HCT116 (cell line): ENCODE measurements around the gene IGFALS. TPM values are rescaled to one million over a fixed set of nuclear protein-coding genes. Genes with fewer than 3 reads are reported as not detected.

Experiments used
- ATAC-seq: fragments of 200-7000 bp; cut with Tn5 transposase; 2 replicates; pipeline ENCODE4 v1.9.1; 2020; ENCODE audit warnings: mild to moderate bottlenecking, moderate library complexity
- BruUV-seq: library from RNA; stranded (reverse); fragments of 400-500 nt; replicated peaks from 2 replicates; lab custom pipeline; 2021; lab: Mats Ljungman, UMichigan
- CTCF ChIA-PET: fragments of 300-600 bp; sonication (Branson Sonifier 250); formaldehyde crosslinking; loops from one replicate; lab custom pipeline; 2021; ENCODE audit warnings: antibody characterized with exemption; lab: Charles Lee
- POLR2A ChIA-PET: fragments of 300-600, 350-600 bp; sonication (Branson Sonifier 250); formaldehyde crosslinking; loops from one replicate; lab custom pipeline; 2021; ENCODE audit warnings: antibody characterized with exemption; lab: Charles Lee
- RAD21 ChIA-PET, 2 experiments: fragments of 300-600 bp; sonication (Branson Sonifier 250); formaldehyde crosslinking; loops; one replicate each; lab custom pipeline; 2023; ENCODE audit warnings: low total read pairs in 2 of 2; ENCODE audit not compliant: uncharacterized antibody in 2 of 2, unreplicated experiment in 2 of 2, low non-redundant PET in 1 of 2; lab: Charles Lee
- DNase-seq: peaks from one replicate; pipeline ENCODE4 v3.0.0-alpha.2; 2010; ENCODE audit warnings: low read depth, low spot score
- H2AFZ ChIP-seq: fragments of 200-600 bp; shearing (Covaris generic), sonication (generic); 2 replicates; pipeline ENCODE4 v1.6.1; 2017; ENCODE audit warnings: low read depth, mixed run types, mixed read lengths, antibody characterized with exemption, low read length; ENCODE audit not compliant: poor library complexity, severe bottlenecking
- H3K27ac ChIP-seq: 2 replicates; pipeline ENCODE4 v1.5.1; 2012; ENCODE audit warnings: low read depth, low read length
- H3K27me3 ChIP-seq: fragments of 200-600 bp; sonication (generic); 2 replicates; pipeline ENCODE4 v1.6.1; 2016; ENCODE audit warnings: mixed run types, low read length, mixed read lengths; ENCODE audit not compliant: insufficient read depth
- H3K36me3 ChIP-seq, 2 experiments: fragments of 200-500 bp in 1 of 2; fragments of 200-600 bp in 1 of 2; sonication (Bioruptor generic) in 1 of 2; sonication (generic) in 1 of 2; 2 replicates each; pipeline versions ENCODE4 v1.5.1 to v1.6.1; 2014 to 2016; ENCODE audit warnings: low read length in 2 of 2, inconsistent platforms in 1 of 2, mixed read lengths in 1 of 2, mixed run types in 1 of 2; ENCODE audit not compliant: insufficient read depth in 2 of 2, control insufficient read depth in 1 of 2
- H3K4me1 ChIP-seq, 2 experiments: fragments of 200-600 bp in 1 of 2; sonication (generic) in 1 of 2; 2 replicates each; pipeline versions ENCODE4 v1.5.1 to v1.6.1; 2012 to 2017; ENCODE audit warnings: low read length in 2 of 2, inconsistent platforms in 1 of 2, mild to moderate bottlenecking in 1 of 2, mixed read lengths in 1 of 2, mixed run types in 1 of 2, moderate library complexity in 1 of 2; ENCODE audit not compliant: insufficient read depth in 2 of 2, control insufficient read depth in 1 of 2
- H3K4me2 ChIP-seq: fragments of 200-600 bp; sonication (generic); 2 replicates; pipeline ENCODE4 v1.6.1; 2017; ENCODE audit warnings: mixed run types, low read length, mixed read lengths
- H3K4me3 ChIP-seq, 2 experiments: fragments of 200-600 bp in 1 of 2; sonication (generic) in 1 of 2; replicated peaks in 1 of 2; 2 replicates each; pipeline ENCODE4 v1.5.1; 2011 to 2016; ENCODE audit warnings: low read length in 2 of 2, control low read depth in 1 of 2, low read depth in 1 of 2, mild to moderate bottlenecking in 1 of 2, mixed read lengths in 1 of 2, mixed run types in 1 of 2
- H3K79me2 ChIP-seq: fragments of 200-600 bp; sonication (generic); 2 replicates; pipeline ENCODE4 v1.6.1; 2017; ENCODE audit warnings: mild to moderate bottlenecking, mixed run types, low read length, moderate library complexity, mixed read lengths; ENCODE audit not compliant: insufficient read depth
- H3K9ac ChIP-seq: fragments of 200-600 bp; sonication (generic); 2 replicates; pipeline ENCODE4 v1.6.1; 2016; ENCODE audit warnings: low read length, mixed read lengths
- H3K9me2 ChIP-seq: fragments of 200-600 bp; sonication (generic), shearing (Covaris generic); 2 replicates; pipeline ENCODE4 v1.6.1; 2017; ENCODE audit warnings: mixed run types, mild to moderate bottlenecking, moderate library complexity; ENCODE audit not compliant: insufficient read depth
- H3K9me3 ChIP-seq, 2 experiments: fragments of 200-500 bp in 1 of 2; fragments of 200-600 bp in 1 of 2; sonication (Bioruptor generic) in 1 of 2; sonication (generic) in 1 of 2; 2 replicates each; pipeline ENCODE4 v1.6.1; 2014 to 2017; ENCODE audit warnings: low read length in 2 of 2, mixed read lengths in 2 of 2, inconsistent platforms in 1 of 2, low read depth in 1 of 2, mild to moderate bottlenecking in 1 of 2, mixed run types in 1 of 2, moderate library complexity in 1 of 2; ENCODE audit not compliant: control insufficient read depth in 1 of 2, insufficient read depth in 1 of 2
- H4K20me1 ChIP-seq: fragments of 200-600 bp; sonication (generic), shearing (Covaris generic); 2 replicates; pipeline ENCODE4 v1.6.1; 2017; ENCODE audit warnings: mixed run types, mild to moderate bottlenecking, moderate library complexity; ENCODE audit not compliant: insufficient read depth
- ATF3 ChIP-seq: IDR thresholded peaks from 2 replicates; pipeline ENCODE4 v1.6.1; 2012
- CBX3 ChIP-seq: IDR thresholded peaks from 2 replicates; pipeline ENCODE4 v1.6.1; 2012; ENCODE audit warnings: low read depth
- CEBPB ChIP-seq: IDR thresholded peaks from 2 replicates; pipeline ENCODE4 v1.6.1; 2012; ENCODE audit warnings: low read depth
- EGR1 ChIP-seq: IDR thresholded peaks from 2 replicates; pipeline ENCODE4 v1.6.1; 2012; ENCODE audit warnings: low read depth
- ELF1 ChIP-seq: IDR thresholded peaks from 2 replicates; pipeline ENCODE4 v1.6.1; 2012; ENCODE audit warnings: low read depth, borderline replicate concordance
- EZH2 ChIP-seq: fragments of 200-600 bp; sonication (generic); IDR thresholded peaks from 2 replicates; pipeline ENCODE4 v1.6.1; 2017; ENCODE audit warnings: antibody characterized with exemption, mixed run types
- EZH2phosphoT487 ChIP-seq: fragments of 200-600 bp; IDR thresholded peaks from 2 replicates; pipeline ENCODE4 v1.6.1; 2018; ENCODE audit warnings: antibody characterized with exemption, borderline replicate concordance
- FOSL1 ChIP-seq: IDR thresholded peaks from 2 replicates; pipeline ENCODE4 v1.6.1; 2012; ENCODE audit warnings: low read depth
- JUND ChIP-seq: IDR thresholded peaks from 2 replicates; pipeline ENCODE4 v1.6.1; 2012
- MAX ChIP-seq: IDR thresholded peaks from 2 replicates; pipeline ENCODE4 v1.6.1; 2012
- POLR2A ChIP-seq: IDR thresholded peaks from 2 replicates; pipeline ENCODE4 v1.7.0; 2011; ENCODE audit warnings: borderline replicate concordance; ENCODE audit not compliant: insufficient read depth, insufficient read length; ENCODE audit errors: extremely low read depth
- POLR2AphosphoS5 ChIP-seq: IDR thresholded peaks from 2 replicates; pipeline ENCODE4 v1.6.1; 2011; ENCODE audit warnings: mild to moderate bottlenecking, low read depth, low read length, moderate library complexity
- RAD21 ChIP-seq: IDR thresholded peaks from 2 replicates; pipeline ENCODE4 v1.6.1; 2012; ENCODE audit warnings: low read depth, mild to moderate bottlenecking
- REST ChIP-seq: IDR thresholded peaks from 2 replicates; pipeline ENCODE4 v1.6.1; 2012; ENCODE audit warnings: low read depth
- SP1 ChIP-seq: IDR thresholded peaks from 2 replicates; pipeline ENCODE4 v1.6.1; 2012; ENCODE audit warnings: low read depth
- SRF ChIP-seq: IDR thresholded peaks from 2 replicates; pipeline ENCODE4 v1.6.1; 2012; ENCODE audit warnings: low read depth
- TCF7L2 ChIP-seq: IDR thresholded peaks from 2 replicates; pipeline ENCODE4 v1.7.0; 2011; ENCODE audit warnings: borderline replicate concordance, inconsistent platforms; ENCODE audit not compliant: insufficient read depth, insufficient read length; ENCODE audit errors: extremely low read depth
- YY1 ChIP-seq: IDR thresholded peaks from 2 replicates; pipeline ENCODE4 v1.6.1; 2011; ENCODE audit warnings: low read length, low read depth, moderate library complexity, mild to moderate bottlenecking; ENCODE audit not compliant: insufficient replicate concordance; ENCODE audit errors: extremely low read depth
- ZNF274 ChIP-seq: fragments of 200-500 bp; sonication (Bioruptor generic); IDR thresholded peaks from 2 replicates; pipeline ENCODE4 v1.6.1; 2014; ENCODE audit warnings: mild to moderate bottlenecking, low read depth, low read length, inconsistent platforms
- intact Hi-C: fragments of 100-400 bp; cut with micrococcal nuclease; formaldehyde crosslinking; loops from 2 replicates; pipeline ENCODE4 v1.10.0; 2022
- total RNA-seq: library from RNA; stranded (reverse); gene quantifications from one replicate; pipeline ENCODE4 v1.2.1, GENCODE V29; 2021; ENCODE audit not compliant: unreplicated experiment

Gene IGFALS
- total RNA-seq, 1 experiment from 2014 or later: 0.10 TPM

- H3K27ac ChIP-seq: no peak overlapping the region
- intact Hi-C loops: no loop called here
- H2AFZ ChIP-seq: no peak overlapping the region
- DNase-seq (no peak), ATAC-seq (no peak)
- H3K27me3 ChIP-seq: no peaks in the 10 kb centered on the region
- ChIA-PET POLR2A (no interaction called here), RAD21 (no interaction called here)
- peaks cover 8 to 15% of the 10 kb centered on the region in 2 experiments; a peak in 3 of 4 replicates for H3K4me1 ChIP-seq
- H4K20me1 ChIP-seq: no peaks in the 10 kb centered on the region
- H3K9me3 ChIP-seq: no peaks in the 10 kb centered on the region
- BruUV-seq: no TSS peak
- H3K79me2 ChIP-seq: no peaks in the 10 kb centered on the region
- TF ChIP-seq EGR1 (no peak), POLR2AphosphoS5 (no peak), CEBPB (no peak), EZH2 (no peak), MAX (no peak), FOSL1 (no peak), YY1 (no peak), RAD21 (no peak), CBX3 (no peak)
- TF ChIP-seq, all 23 proteins: peak for 0
- no peak overlapping the region for H3K4me3 ChIP-seq
- no peak overlapping the region for H3K9ac ChIP-seq
- CTCF ChIA-PET: no interaction called here
- H3K4me2 ChIP-seq: no peak overlapping the region
- peaks cover 5 to 13% of the 10 kb centered on the region in 2 experiments; a peak in 2 of 4 replicates for H3K36me3 ChIP-seq
- H3K9me2 ChIP-seq: no peaks in the 10 kb centered on the region
Observed at GRCh38 chr16:1761751-1762150, 31.8 kb downstream of the IGFALS start.

- ATAC-seq: no peak
- POLR2A ChIA-PET: no interaction called here
- RAD21 ChIA-PET: no interaction called here
- no peak for TF ChIP-seq JUND
- TF ChIP-seq ATF3: no peak
- TF ChIP-seq ZNF274: no peak
- TF ChIP-seq SP1: no peak
- TF ChIP-seq ELF1: no peak
- no peak for TF ChIP-seq POLR2A
- no peak for TF ChIP-seq FOSL1
- TF ChIP-seq EZH2: no peak
- TF ChIP-seq CBX3: no peak
- no peak for TF ChIP-seq REST
- TF ChIP-seq EZH2phosphoT487: no peak
- TF ChIP-seq CEBPB: no peak
- TF ChIP-seq SRF: no peak
- no peak for TF ChIP-seq TCF7L2
- TF ChIP-seq RAD21: no peak
Observed at GRCh38 chr16:1760911-1761310, 32.6 kb downstream of the IGFALS start.

More at GRCh38 chr16:1760911-1761310, 32.6 kb downstream of the IGFALS start:
- Histone ChIP-seq H3K9ac (no peak overlapping the region), H3K4me1 (peaks cover 8 to 15% of the 10 kb centered on the region in 2 experiments; a peak in 3 of 4 replicates), H4K20me1 (no peaks in the 10 kb centered on the region), H3K9me2 (no peaks in the 10 kb centered on the region), H3K4me3 (no peak overlapping the region), H3K79me2 (no peaks in the 10 kb centered on the region), H3K4me2 (no peak overlapping the region), H3K27me3 (no peaks in the 10 kb centered on the region), H3K9me3 (no peaks in the 10 kb centered on the region), H2AFZ (no peak overlapping the region), H3K36me3 (peaks cover 5 to 13% of the 10 kb centered on the region in 2 experiments; a peak in 2 of 4 replicates), H3K27ac (no peak overlapping the region)
- BruUV-seq: no TSS peak
- CTCF ChIA-PET: no interaction called here
- intact Hi-C loops: no loop called here
- DNase-seq: no peak
